Measurements from ENCODE around the gene AKR1E2.

GRCh38 chr10:4851176-4851575, 25.2 kb downstream of the AKR1E2 start:
- TF ChIP-seq CTCF (IDR thresholded peaks at IDR 0.05; ENCODE audit: insufficient read depth, low read length, poor library complexity, severe bottlenecking) (no peak), EZH2phosphoT487 (conservative IDR thresholded peaks at IDR 0.05; ENCODE audit: low read length) (no peak)

Measured in SU-DHL-6 (cell line).